ENCODE results near the gene CDH6.

CDH6 gene

DNA sequence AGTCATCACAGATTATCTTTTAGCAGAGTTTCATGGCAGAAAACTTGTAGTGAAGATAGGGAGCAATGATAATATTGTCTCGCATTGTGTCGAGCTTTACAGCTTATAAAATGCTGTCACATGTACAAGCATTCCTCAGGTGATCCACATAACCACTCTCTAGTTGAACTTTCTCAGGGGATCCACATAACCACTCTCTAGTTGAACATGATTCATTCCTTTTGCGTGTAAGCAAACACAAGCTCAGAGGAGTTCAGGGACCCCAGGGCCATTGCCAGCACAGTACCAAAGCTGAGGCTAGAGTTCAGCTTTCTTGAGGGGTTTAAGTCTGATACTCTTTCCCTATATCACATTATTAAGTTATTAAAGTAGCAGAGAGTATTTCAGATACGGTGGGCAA is 86.7 kb downstream of the CDH6 start:
- Histone ChIP-seq H3K27ac (ENCODE audit: low read depth, low read length) (no peak overlapping the region), H3K36me3 (ENCODE audit: control insufficient read depth, insufficient read depth, low read length) (no peaks in the 10 kb centered on the region), H3K9me3 (ENCODE audit: control insufficient read depth, insufficient read depth, low read depth, low read length) (no peaks in the 10 kb centered on the region), H3K4me1 (ENCODE audit: control insufficient read depth, insufficient read depth, low read length) (peaks cover 9% of the 10 kb centered on the region), H3K9ac (ENCODE audit: low read length) (no peak overlapping the region), H3K4me3 (ENCODE audit: low read depth, low read length) (no peak overlapping the region), H3K27me3 (ENCODE audit: control insufficient read depth, insufficient read depth, low read length) (no peaks in the 10 kb centered on the region)

GRCh38 chr5:31283326-31283725 is 89.8 kb downstream of the CDH6 start:
- H3K9ac ChIP-seq (ENCODE audit: low read length): no peak overlapping the region
- H3K27ac ChIP-seq (ENCODE audit: low read depth, low read length): no peak overlapping the region
- no peaks in the 10 kb centered on the region for H3K27me3 ChIP-seq (ENCODE audit: control insufficient read depth, insufficient read depth, low read length)
- H3K4me3 ChIP-seq (ENCODE audit: low read depth, low read length): no peak overlapping the region
- no peaks in the 10 kb centered on the region for H3K9me3 ChIP-seq (ENCODE audit: control insufficient read depth, insufficient read depth, low read depth, low read length)
- H3K36me3 ChIP-seq (ENCODE audit: control insufficient read depth, insufficient read depth, low read length): no peaks in the 10 kb centered on the region
- peaks cover 9% of the 10 kb centered on the region for H3K4me1 ChIP-seq (ENCODE audit: control insufficient read depth, insufficient read depth, low read length)

- Histone ChIP-seq H3K27me3 (ENCODE audit: control insufficient read depth, insufficient read depth, low read length) (no peaks in the 10 kb centered on the region), H3K9ac (ENCODE audit: low read length) (no peak overlapping the region), H3K9me3 (ENCODE audit: control insufficient read depth, insufficient read depth, low read depth, low read length) (no peaks in the 10 kb centered on the region), H3K27ac (ENCODE audit: low read depth, low read length) (no peak overlapping the region), H3K4me3 (ENCODE audit: low read depth, low read length) (no peak overlapping the region), H3K36me3 (ENCODE audit: control insufficient read depth, insufficient read depth, low read length) (no peaks in the 10 kb centered on the region), H3K4me1 (ENCODE audit: control insufficient read depth, insufficient read depth, low read length) (peaks cover 9% of the 10 kb centered on the region)
Observed at GRCh38 chr5:31285025-31285424, 91.5 kb downstream of the CDH6 start.

DNA sequence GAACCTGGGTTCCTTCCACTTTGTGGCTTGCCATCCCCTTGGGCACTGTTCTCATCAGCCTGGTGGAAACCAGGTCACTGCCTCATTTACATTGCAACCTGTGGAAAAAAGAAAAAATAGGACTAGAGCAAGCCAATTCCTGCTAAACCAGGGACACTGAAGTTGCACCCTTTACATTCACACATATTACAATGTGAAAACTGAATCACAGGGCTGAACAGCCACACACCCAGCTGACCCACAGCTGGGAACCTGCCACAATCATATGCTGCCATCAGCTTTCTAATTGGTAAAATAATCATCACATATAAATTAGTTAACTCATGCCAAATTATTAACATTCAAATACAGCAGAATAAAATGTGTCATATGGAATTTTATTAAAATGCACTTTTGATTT is 94.5 kb downstream of the CDH6 start:
- H3K27me3 ChIP-seq (ENCODE audit: control insufficient read depth, insufficient read depth, low read length): no peaks in the 10 kb centered on the region
- no peaks in the 10 kb centered on the region for H3K36me3 ChIP-seq (ENCODE audit: control insufficient read depth, insufficient read depth, low read length)
- no peaks in the 10 kb centered on the region for H3K9me3 ChIP-seq (ENCODE audit: control insufficient read depth, insufficient read depth, low read depth, low read length)
- no peak overlapping the region for H3K4me3 ChIP-seq (ENCODE audit: low read depth, low read length)
- H3K9ac ChIP-seq (ENCODE audit: low read length): no peak overlapping the region
- no peak overlapping the region for H3K27ac ChIP-seq (ENCODE audit: low read depth, low read length)
- peaks cover 9% of the 10 kb centered on the region; the same call in 1 of the 2 replicates for H3K4me1 ChIP-seq (ENCODE audit: control insufficient read depth, insufficient read depth, low read length)

- no peaks in the 10 kb centered on the region for H3K27me3 ChIP-seq (ENCODE audit: control insufficient read depth, insufficient read depth, low read length)
- H3K36me3 ChIP-seq (ENCODE audit: control insufficient read depth, insufficient read depth, low read length): no peaks in the 10 kb centered on the region
- H3K9me3 ChIP-seq (ENCODE audit: control insufficient read depth, insufficient read depth, low read depth, low read length): no peaks in the 10 kb centered on the region
- H3K9ac ChIP-seq (ENCODE audit: low read length): no peak overlapping the region
- H3K4me1 ChIP-seq (ENCODE audit: control insufficient read depth, insufficient read depth, low read length): peaks cover 9% of the 10 kb centered on the region; the same call in 1 of the 2 replicates
- H3K4me3 ChIP-seq (ENCODE audit: low read depth, low read length): no peak overlapping the region
- H3K27ac ChIP-seq (ENCODE audit: low read depth, low read length): no peak overlapping the region
Observed at GRCh38 chr5:31289429-31289828, 95.9 kb downstream of the CDH6 start.

DNA sequence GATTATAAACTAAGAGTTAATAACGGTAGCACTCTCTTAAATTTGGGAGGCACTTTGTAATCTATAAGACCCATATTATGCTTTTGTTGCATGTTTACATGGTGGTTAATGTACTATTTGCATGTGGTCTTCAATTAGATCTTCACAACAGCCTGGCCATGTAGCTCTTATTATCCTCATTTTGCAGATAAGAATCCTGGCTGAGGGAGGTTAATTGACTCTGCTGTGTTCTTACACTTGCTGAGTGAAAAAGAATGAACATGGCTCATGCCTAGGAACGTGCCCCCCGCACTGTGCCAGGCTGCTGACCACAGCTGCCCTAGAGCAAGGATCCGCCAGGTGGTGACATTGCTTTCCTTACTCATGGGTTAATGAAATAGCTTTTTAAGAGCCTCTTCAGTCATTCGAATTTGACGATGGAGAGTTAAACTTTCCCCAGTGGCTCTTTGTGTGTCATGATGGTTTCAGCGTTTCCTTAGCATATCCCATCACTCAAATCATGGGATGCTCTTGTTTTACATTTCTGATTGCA is 97.9 kb downstream of the CDH6 start:
- Histone ChIP-seq H3K27ac (ENCODE audit: low read depth, low read length) (no peak overlapping the region), H3K9me3 (ENCODE audit: control insufficient read depth, insufficient read depth, low read depth, low read length) (no peaks in the 10 kb centered on the region), H3K27me3 (ENCODE audit: control insufficient read depth, insufficient read depth, low read length) (no peaks in the 10 kb centered on the region), H3K9ac (ENCODE audit: low read length) (no peak overlapping the region), H3K4me1 (ENCODE audit: control insufficient read depth, insufficient read depth, low read length) (peaks cover 9% of the 10 kb centered on the region; the same call in 1 of the 2 replicates), H3K4me3 (ENCODE audit: low read depth, low read length) (no peak overlapping the region), H3K36me3 (ENCODE audit: control insufficient read depth, insufficient read depth, low read length) (no peaks in the 10 kb centered on the region)

DNA sequence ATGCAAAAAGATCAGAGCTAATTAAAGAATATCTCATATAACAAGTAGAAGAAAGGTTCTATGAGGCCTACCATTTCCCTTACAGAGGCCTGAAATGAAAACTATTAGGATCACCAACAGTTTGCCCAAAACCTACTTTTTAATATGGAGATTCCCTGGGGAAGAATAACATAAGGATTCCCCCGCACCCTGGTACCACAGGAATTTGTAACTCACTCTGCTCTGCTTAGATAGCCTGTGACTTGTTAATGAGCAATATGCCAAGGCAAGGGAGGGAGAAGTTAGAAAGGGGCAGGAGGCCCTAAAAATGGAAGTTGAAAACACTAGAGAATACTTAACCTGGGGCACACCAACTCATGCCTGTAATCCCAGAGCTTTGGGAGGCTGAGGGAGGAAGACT is 107.0 kb downstream of the CDH6 start:
- Histone ChIP-seq H3K4me3 (ENCODE audit: low read depth, low read length) (no peak overlapping the region), H3K27ac (ENCODE audit: low read depth, low read length) (no peak overlapping the region), H3K36me3 (ENCODE audit: control insufficient read depth, insufficient read depth, low read length) (no peaks in the 10 kb centered on the region), H3K27me3 (ENCODE audit: control insufficient read depth, insufficient read depth, low read length) (no peaks in the 10 kb centered on the region), H3K4me1 (ENCODE audit: control insufficient read depth, insufficient read depth, low read length) (no peaks in the 10 kb centered on the region), H3K9me3 (ENCODE audit: control insufficient read depth, insufficient read depth, low read depth, low read length) (0 out of 2 replicates have a peak, but pooled peaks cover 4% of the 10 kb centered on the region), H3K9ac (ENCODE audit: low read length) (no peak overlapping the region)

- no peak overlapping the region for H3K4me3 ChIP-seq (ENCODE audit: low read depth, low read length)
- no peaks in the 10 kb centered on the region for H3K36me3 ChIP-seq (ENCODE audit: control insufficient read depth, insufficient read depth, low read length)
- H3K27ac ChIP-seq (ENCODE audit: low read depth, low read length): no peak overlapping the region
- H3K4me1 ChIP-seq (ENCODE audit: control insufficient read depth, insufficient read depth, low read length): no peaks in the 10 kb centered on the region
- H3K9me3 ChIP-seq (ENCODE audit: control insufficient read depth, insufficient read depth, low read depth, low read length): 0 out of 2 replicates have a peak, but pooled peaks cover 4% of the 10 kb centered on the region
- no peaks in the 10 kb centered on the region for H3K27me3 ChIP-seq (ENCODE audit: control insufficient read depth, insufficient read depth, low read length)
- no peak overlapping the region for H3K9ac ChIP-seq (ENCODE audit: low read length)
Observed at GRCh38 chr5:31301833-31302232, 108.3 kb downstream of the CDH6 start.

DNA sequence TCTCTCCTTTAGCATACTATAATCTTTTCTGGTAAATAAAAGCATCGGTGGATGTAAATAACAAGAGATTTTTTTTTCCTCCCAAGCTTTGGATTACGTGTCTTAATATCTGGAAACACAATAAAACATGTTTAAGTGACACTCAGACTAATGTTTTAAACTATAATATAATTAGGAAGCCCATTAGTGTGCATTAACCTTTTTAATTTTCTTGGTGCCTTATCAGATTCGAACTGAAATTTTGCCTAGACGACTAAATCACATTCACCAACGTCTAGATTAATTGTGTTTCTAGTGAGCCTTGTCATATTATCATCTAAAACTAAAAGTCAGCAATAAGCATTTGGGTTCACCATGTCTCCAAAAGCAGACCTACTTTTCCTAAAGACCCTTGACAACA is 110.2 kb downstream of the CDH6 start:
- H3K27ac ChIP-seq (ENCODE audit: low read depth, low read length): no peak overlapping the region
- H3K27me3 ChIP-seq (ENCODE audit: control insufficient read depth, insufficient read depth, low read length): no peaks in the 10 kb centered on the region
- no peaks in the 10 kb centered on the region for H3K4me1 ChIP-seq (ENCODE audit: control insufficient read depth, insufficient read depth, low read length)
- no peak overlapping the region for H3K4me3 ChIP-seq (ENCODE audit: low read depth, low read length)
- H3K9ac ChIP-seq (ENCODE audit: low read length): no peak overlapping the region
- H3K36me3 ChIP-seq (ENCODE audit: control insufficient read depth, insufficient read depth, low read length): no peaks in the 10 kb centered on the region
- H3K9me3 ChIP-seq (ENCODE audit: control insufficient read depth, insufficient read depth, low read depth, low read length): 0 out of 2 replicates have a peak, but pooled peaks cover 4% of the 10 kb centered on the region

DNA sequence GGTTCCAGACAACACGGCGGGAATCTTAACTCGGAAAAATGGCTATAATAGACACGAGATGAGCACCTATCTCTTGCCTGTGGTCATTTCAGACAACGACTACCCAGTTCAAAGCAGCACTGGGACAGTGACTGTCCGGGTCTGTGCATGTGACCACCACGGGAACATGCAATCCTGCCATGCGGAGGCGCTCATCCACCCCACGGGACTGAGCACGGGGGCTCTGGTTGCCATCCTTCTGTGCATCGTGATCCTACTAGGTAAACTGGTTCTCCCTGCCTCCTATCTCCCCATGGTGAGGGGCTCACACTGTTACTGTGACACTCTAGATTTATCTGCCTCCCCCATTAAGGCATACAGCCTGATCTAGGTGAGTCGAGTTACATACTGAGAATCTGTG is 124.2 kb downstream of the CDH6 start:
- no peaks in the 10 kb centered on the region for H3K36me3 ChIP-seq (ENCODE audit: control insufficient read depth, insufficient read depth, low read length)
- no peaks in the 10 kb centered on the region for H3K27me3 ChIP-seq (ENCODE audit: control insufficient read depth, insufficient read depth, low read length)
- no peak overlapping the region for H3K9ac ChIP-seq (ENCODE audit: low read length)

DNA sequence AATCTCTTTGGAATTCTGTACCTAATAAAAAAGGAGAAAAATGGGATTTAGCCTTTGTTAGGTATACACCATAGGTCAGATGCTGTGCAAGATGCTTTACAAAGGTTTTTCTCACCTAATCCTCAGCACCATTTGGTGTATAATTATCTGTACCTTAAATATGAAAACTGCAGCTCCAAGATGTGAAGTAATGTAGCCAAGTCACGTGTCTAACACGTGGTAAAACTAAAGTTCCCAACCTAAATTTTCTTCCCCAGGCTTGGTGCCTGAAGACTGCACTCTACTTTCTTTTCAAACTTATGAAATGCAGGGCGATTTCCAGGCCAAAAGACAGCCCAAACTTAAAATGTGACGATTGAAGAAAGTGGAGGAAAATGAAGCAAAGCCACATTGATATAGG is 125.8 kb downstream of the CDH6 start:
- no peaks in the 10 kb centered on the region for H3K36me3 ChIP-seq (ENCODE audit: control insufficient read depth, insufficient read depth, low read length)
- no peak overlapping the region for H3K27ac ChIP-seq (ENCODE audit: low read depth, low read length)
- H3K4me1 ChIP-seq (ENCODE audit: control insufficient read depth, insufficient read depth, low read length): no peaks in the 10 kb centered on the region
- H3K4me3 ChIP-seq (ENCODE audit: low read depth, low read length): no peak overlapping the region
- no peaks in the 10 kb centered on the region for H3K27me3 ChIP-seq (ENCODE audit: control insufficient read depth, insufficient read depth, low read length)
- H3K9me3 ChIP-seq (ENCODE audit: control insufficient read depth, insufficient read depth, low read depth, low read length): no peaks in the 10 kb centered on the region
- no peak overlapping the region for H3K9ac ChIP-seq (ENCODE audit: low read length)

More for the DNA sequence above, 124.2 kb downstream of the CDH6 start:
- no peak overlapping the region for H3K27ac ChIP-seq (ENCODE audit: low read depth, low read length)
- no peak overlapping the region for H3K4me3 ChIP-seq (ENCODE audit: low read depth, low read length)
- H3K4me1 ChIP-seq (ENCODE audit: control insufficient read depth, insufficient read depth, low read length): no peaks in the 10 kb centered on the region
- no peaks in the 10 kb centered on the region for H3K9me3 ChIP-seq (ENCODE audit: control insufficient read depth, insufficient read depth, low read depth, low read length)

DNA sequence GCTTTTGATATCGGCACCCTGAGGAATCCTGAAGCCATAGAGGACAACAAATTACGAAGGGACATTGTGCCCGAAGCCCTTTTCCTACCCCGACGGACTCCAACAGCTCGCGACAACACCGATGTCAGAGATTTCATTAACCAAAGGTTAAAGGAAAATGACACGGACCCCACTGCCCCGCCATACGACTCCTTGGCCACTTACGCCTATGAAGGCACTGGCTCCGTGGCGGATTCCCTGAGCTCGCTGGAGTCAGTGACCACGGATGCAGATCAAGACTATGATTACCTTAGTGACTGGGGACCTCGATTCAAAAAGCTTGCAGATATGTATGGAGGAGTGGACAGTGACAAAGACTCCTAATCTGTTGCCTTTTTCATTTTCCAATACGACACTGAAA is 129.5 kb downstream of the CDH6 start:
- no peaks in the 10 kb centered on the region for H3K27me3 ChIP-seq (ENCODE audit: control insufficient read depth, insufficient read depth, low read length)
- H3K9me3 ChIP-seq (ENCODE audit: control insufficient read depth, insufficient read depth, low read depth, low read length): no peaks in the 10 kb centered on the region
- no peaks in the 10 kb centered on the region for H3K36me3 ChIP-seq (ENCODE audit: control insufficient read depth, insufficient read depth, low read length)
- no peak overlapping the region for H3K9ac ChIP-seq (ENCODE audit: low read length)
- no peak overlapping the region for H3K4me3 ChIP-seq (ENCODE audit: low read depth, low read length)
- H3K4me1 ChIP-seq (ENCODE audit: control insufficient read depth, insufficient read depth, low read length): no peaks in the 10 kb centered on the region
- H3K27ac ChIP-seq (ENCODE audit: low read depth, low read length): no peak overlapping the region
